Endothelial cell of hepatic sinusoid (primary cell): Measurements from ENCODE around the gene RASA3.
"Not testable (repeated sequence)": the region's sequence is repeated elsewhere in the genome, so short reads cannot be mapped to it uniquely, and the experiment has no call there.

Source experiments
- in situ Hi-C: cut with HindIII; loops from 2 replicates; pipeline ENCODE4 v1.10.0; 2017; ENCODE audit warnings: low sequenced_read_pairs

Gene RASA3

GRCh38 chr13:114087430-114087829 is 45.0 kb downstream of the RASA3 start:
- in situ Hi-C loops: no loop called here

GRCh38 chr13:114082849-114083645 is 49.4 kb downstream of the RASA3 start:
- in situ Hi-C loops: no loop called here

GRCh38 chr13:114081761-114082681 is 50.4 kb downstream of the RASA3 start:
- in situ Hi-C loops: no loop called here

DNA sequence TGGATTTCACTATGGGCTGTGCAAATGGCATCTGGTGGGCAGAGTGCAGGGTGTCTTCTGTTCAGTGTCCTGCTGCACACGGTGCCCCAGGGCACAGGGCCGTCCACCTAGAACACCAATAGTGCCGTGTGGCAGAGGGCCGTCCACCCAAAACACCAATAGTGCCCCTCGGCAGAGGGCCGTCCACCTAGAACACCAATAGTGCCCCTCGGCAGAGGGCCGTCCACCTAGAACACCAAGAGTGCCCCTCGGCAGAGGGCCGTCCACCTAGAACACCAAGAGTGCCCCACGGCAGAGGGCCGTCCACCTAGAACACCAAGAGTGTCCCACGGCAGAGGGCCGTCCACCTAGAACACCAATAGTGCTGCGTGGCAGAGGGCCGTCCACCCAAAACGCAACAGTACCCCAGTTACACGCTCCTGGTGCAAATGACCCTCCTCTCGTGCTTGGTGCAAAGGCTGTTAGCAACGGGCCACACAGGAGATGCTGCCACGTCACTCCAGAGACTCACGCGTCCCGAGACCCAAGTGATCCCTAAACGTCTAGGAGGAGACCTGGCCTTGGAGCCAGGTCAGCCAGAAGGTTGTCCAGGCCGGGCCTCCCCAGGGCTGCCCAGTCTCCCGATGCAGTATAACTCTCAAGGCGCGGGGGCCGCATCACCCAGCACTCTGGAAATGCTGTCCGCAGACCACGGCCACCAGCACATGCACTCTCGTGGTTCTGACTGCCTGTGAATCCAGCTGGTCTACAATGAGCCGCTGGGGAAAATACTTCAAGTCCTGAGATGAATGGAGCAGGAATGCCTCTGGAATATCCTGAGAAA is 51.5 kb downstream of the RASA3 start:
- in situ Hi-C loops: no loop called here

- in situ Hi-C loops: no loop called here
Observed at GRCh38 chr13:114079601-114080536, 52.6 kb downstream of the RASA3 start.

DNA sequence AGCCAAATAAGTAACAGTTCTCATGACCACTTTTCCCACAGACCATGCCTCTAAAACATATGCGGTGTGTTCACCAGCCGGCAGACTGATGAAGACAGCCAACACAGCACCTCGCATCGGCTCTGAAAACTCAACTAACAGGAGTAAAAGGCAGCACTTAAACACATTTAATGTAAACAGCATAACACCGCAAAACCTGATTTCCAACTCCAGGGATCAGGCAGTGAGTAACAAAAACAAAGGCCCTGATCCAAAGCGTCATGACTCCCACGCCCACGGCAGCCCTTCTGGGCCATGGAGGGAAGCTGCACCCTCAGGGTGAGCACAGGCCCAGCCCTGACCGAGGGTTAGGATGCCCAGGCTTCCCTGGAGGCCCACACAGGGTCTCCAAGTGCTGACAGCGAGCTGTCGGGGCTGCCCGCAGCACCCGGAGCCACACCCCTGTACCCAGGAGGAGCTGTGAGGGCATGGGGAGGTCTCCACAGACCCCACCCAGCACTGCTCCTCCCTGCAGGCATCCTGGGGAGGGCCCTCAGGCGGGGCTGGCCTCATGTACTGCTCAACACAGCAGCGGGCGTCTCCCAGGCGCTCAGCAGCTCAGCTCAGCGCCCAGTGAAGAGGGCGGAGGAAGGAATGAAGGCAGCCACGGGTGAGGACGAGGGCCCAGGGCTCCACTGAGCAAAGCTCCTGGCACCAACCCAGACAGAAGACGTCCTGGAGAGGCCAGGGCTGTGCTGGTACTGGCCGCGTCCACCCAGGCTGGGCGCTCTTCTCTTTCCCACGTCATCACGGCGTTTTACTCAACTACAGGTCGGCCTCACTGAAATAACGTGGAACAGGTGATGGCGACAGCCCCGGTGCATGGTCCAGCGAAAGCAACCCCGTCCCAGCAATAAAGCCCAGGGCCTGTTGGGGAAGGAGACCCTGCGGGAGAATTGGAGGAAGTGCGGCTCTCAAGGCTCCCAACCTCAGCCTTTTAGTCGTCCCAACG is 53.7 kb downstream of the RASA3 start:
- in situ Hi-C loops: no loop called here

DNA sequence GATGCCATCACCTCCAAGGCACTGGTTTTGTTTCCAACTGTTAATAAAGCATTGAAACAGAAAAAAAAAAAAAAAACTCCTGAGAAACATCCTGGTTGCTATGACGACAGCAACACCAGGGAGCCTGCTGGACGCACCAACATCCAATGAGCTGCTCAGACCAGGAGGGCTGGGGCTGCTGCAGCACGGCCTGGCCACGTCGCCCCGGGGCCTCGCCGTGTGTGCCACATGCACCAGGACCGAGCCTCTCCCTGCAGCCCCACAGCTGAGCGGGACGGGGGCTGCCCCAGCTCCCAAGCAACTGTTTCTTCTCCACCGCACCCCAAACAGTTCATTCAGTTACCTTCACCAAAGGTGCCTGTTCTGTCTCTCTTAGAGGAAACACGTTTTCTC is 54.5 kb downstream of the RASA3 start:
- in situ Hi-C loops: no loop called here

GRCh38 chr13:114077099-114077932 is 55.1 kb downstream of the RASA3 start:
- in situ Hi-C loops: no loop called here

DNA sequence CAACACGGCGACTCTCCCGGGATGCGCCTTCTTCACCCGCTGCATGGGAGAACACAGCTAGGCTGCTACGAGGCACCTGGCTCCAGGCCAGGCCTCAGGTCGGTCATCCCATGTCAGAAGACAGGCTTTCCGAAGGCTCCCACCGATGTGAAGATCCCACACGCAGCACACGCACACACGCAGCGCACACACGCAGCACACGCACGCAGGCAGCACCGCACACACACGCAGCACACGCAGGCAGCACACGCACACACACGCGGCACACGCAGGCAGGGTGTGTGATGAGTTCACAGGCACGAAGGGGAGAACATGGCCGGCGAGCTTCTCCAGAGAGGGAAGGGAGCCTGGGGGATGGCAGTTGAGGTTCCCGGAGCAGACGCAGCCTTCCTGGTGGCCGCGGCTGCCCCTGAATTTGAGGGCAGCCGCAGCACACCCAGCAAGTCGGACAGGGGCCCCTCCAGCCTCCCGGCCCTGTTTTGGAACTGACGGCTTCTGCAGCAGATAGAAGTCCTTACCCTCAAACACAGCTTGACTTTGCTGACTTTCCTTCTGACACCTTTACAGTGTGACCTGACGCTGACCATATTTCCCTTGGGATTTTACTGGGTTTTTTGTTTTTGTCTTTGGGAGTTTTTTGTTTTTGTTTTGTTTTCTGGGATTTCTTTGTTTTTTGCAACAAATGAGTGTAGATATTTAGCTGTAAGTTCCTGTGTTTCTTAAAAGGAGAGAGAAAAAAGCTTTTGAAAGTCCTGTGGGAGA is 55.9 kb downstream of the RASA3 start:
- in situ Hi-C loops: no loop called here

GRCh38 chr13:114075811-114076210 is 56.6 kb downstream of the RASA3 start:
- in situ Hi-C loops: not testable (repeated sequence)

DNA sequence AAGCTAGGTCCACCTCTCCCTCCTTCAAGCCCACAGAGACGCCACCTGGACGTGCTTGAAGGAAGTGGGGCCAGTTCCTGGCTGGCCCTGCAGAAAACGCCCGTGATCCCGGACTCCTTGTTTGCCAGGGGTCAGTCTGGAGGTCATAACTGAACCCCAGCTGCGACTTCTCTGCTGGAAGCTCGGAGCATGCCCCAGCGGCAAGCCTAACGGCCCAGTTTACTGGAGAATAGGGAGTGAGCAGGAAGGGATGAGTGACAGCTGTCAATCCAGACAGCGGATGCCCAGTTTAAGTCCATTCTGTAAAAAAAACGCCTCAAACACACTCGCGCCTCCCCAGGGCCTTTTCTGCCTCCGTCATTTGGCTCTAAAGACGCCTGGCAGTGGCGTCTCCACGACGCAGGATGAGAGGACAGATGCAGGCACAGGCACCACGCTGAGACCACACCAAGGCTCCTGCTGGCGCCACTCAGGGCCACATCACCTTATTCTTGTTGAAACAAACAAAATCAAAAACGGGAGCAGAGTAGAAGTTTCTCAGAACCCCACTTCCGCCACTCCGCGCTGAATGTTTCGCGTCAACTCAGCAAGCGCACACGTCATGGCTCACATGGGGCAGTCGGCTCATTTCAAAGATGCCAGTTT is 57.6 kb downstream of the RASA3 start:
- in situ Hi-C loops: no loop called here

GRCh38 chr13:114073881-114074612 is 58.4 kb downstream of the RASA3 start:
- in situ Hi-C loops: no loop called here

GRCh38 chr13:114072421-114072820 is 60.0 kb downstream of the RASA3 start:
- in situ Hi-C loops: no loop called here

DNA sequence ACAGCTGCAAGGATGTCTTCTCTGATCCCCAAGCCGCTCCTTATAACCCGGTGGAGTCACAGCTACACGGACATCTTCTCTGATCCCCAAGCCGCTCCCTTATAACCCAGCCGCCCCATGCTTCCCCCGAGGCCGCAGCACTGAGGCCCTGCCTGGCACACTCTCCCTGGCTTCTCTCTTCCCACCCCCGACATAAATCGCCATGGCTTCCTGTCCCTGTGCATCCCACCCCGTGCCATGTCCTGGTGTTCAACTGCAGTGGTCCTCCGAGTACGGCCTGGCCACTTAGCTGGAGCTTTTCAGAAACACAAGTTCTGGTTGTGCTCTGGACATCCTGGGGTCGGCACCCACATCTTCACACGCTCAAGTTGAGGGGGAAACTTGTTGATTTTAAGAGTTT is 60.4 kb downstream of the RASA3 start:
- in situ Hi-C loops: no loop called here

GRCh38 chr13:114071410-114071809 is 61.0 kb downstream of the RASA3 start:
- in situ Hi-C loops: no loop called here
